Activated CD8-positive, alpha-beta T cell treated with anti-CD3 and anti-CD28 coated beads for 36 hours (primary cell): ENCODE results near the gene COPB2. TPM values are rescaled to one million over a fixed set of nuclear protein-coding genes. Genes with fewer than 3 reads are reported as not detected.
"Not testable (repeated sequence)": the region's sequence is repeated elsewhere in the genome, so short reads cannot be mapped to it uniquely, and the experiment has no call there.

Experiments used
- ATAC-seq: fragments of 200-7000 bp; cut with Tn5 transposase; one replicate; pipeline ENCODE4 v1.10.0; 2021; ENCODE audit warnings: mild to moderate bottlenecking, moderate library complexity
- CTCF ChIA-PET: fragments of 350-600 bp; sonication (Branson Sonifier 250); formaldehyde crosslinking; loops from one replicate; lab custom pipeline; 2021; ENCODE audit warnings: antibody characterized with exemption; lab: Charles Lee
- POLR2A ChIA-PET: fragments of 350-600 bp; sonication (Branson Sonifier 250); formaldehyde crosslinking; loops from one replicate; lab custom pipeline; 2021; ENCODE audit warnings: antibody characterized with exemption; lab: Charles Lee
- DNase-seq: peaks from one replicate; pipeline ENCODE4 v3.0.0-alpha.2; 2020
- H3K27ac Mint-ChIP-seq: one replicate; pipeline ENCODE4 v1.8.0; 2021; ENCODE audit warnings: mild to moderate bottlenecking, mixed read lengths
- H3K27me3 Mint-ChIP-seq: one replicate; pipeline ENCODE4 v1.8.0; 2021; ENCODE audit warnings: mixed read lengths
- H3K36me3 Mint-ChIP-seq: one replicate; pipeline ENCODE4 v1.8.0; 2021; ENCODE audit warnings: low read depth, mixed read lengths
- H3K4me1 Mint-ChIP-seq: one replicate; pipeline ENCODE4 v1.8.0; 2021; ENCODE audit warnings: low read depth, mixed read lengths
- H3K4me3 Mint-ChIP-seq: one replicate; pipeline ENCODE4 v1.8.0; 2021; ENCODE audit warnings: mild to moderate bottlenecking, moderate library complexity, mixed read lengths
- H3K9me3 Mint-ChIP-seq: one replicate; pipeline ENCODE4 v1.8.0; 2021; ENCODE audit warnings: mixed read lengths
- intact Hi-C: fragments of 100-400 bp; cut with micrococcal nuclease; formaldehyde crosslinking; loops from one replicate; pipeline ENCODE4 v1.10.0; 2022
- total RNA-seq, 2 experiments: library from RNA; stranded (reverse); gene quantifications; one replicate each; pipeline ENCODE4 v1.2.3, GENCODE V29; 2021
- TF ChIP-seq, protein P1 (sequence below): fragments of 200-600 bp; IDR thresholded peaks from one replicate; pipeline ENCODE4 v1.8.0; 2022; ENCODE audit warnings: antibody characterized with exemption, mild to moderate bottlenecking

Gene COPB2
- total RNA-seq, 2 experiments from 2014 or later, result 81.7 to 83.8 TPM

GRCh38 chr3:139396707-139397106 lies 7.3 kb upstream of the COPB2 start:
- peaks cover under 1% of the 10 kb centered on the region for H3K36me3 Mint-ChIP-seq
- CTCF ChIA-PET, result no interaction called here

DNA sequence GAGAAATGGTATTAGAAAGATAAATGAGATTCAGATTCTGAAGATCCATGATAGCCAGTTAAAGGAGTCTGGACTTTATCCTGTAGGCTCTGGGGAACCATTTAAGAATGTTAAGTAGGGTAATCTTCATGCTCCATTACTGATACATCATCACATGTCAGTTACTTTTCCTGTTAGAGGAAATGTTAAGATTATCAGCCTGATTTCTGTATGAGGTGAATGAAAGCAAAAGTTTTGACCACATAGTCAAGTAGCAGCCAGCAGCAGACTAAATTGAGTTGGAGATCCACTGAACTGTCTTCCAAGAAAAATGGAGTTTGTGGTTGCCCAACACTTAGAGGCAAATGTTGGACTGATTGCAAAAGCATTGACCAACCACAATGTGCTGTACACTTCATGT lies 4.7 kb upstream of the COPB2 start:
- POLR2A ChIA-PET, result no interaction called here
- ATAC-seq, result no peak
- Mint-ChIP-seq H3K27ac (no peak overlapping the region), H3K4me1 (peaks cover 14% of the 10 kb centered on the region), H3K9me3 (no peaks in the 10 kb centered on the region), H3K27me3 (no peaks in the 10 kb centered on the region), H3K4me3 (no peak overlapping the region), H3K36me3 (no peaks in the 10 kb centered on the region)
- intact Hi-C loops, result no loop called here
- CTCF ChIA-PET, result no interaction called here
- DNase-seq, result no peak
- TF ChIP-seq, protein P1, sequence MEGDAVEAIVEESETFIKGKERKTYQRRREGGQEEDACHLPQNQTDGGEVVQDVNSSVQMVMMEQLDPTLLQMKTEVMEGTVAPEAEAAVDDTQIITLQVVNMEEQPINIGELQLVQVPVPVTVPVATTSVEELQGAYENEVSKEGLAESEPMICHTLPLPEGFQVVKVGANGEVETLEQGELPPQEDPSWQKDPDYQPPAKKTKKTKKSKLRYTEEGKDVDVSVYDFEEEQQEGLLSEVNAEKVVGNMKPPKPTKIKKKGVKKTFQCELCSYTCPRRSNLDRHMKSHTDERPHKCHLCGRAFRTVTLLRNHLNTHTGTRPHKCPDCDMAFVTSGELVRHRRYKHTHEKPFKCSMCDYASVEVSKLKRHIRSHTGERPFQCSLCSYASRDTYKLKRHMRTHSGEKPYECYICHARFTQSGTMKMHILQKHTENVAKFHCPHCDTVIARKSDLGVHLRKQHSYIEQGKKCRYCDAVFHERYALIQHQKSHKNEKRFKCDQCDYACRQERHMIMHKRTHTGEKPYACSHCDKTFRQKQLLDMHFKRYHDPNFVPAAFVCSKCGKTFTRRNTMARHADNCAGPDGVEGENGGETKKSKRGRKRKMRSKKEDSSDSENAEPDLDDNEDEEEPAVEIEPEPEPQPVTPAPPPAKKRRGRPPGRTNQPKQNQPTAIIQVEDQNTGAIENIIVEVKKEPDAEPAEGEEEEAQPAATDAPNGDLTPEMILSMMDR, result no peak

More at GRCh38 chr3:139396707-139397106, 7.3 kb upstream of the COPB2 start:
- H3K27ac Mint-ChIP-seq, result no peak overlapping the region
- H3K4me3 Mint-ChIP-seq, result no peak overlapping the region
- DNase-seq (no peak), ATAC-seq (no peak)
- H3K9me3 Mint-ChIP-seq, result no peaks in the 10 kb centered on the region
- peaks cover 5% of the 10 kb centered on the region for H3K4me1 Mint-ChIP-seq
- no peaks in the 10 kb centered on the region for H3K27me3 Mint-ChIP-seq
- intact Hi-C loops, result no loop called here
- POLR2A ChIA-PET, result interaction anchor here (0.7 kb wide), 1 partner anchor 474 kb away, joined by 3 read pairs; no protein-coding TSS in a partner anchor
- TF ChIP-seq, protein P1, result no peak

- peaks cover 40% of the 10 kb centered on the region for H3K4me1 Mint-ChIP-seq
- H3K36me3 Mint-ChIP-seq, result peaks cover 3% of the 10 kb centered on the region
- peak overlapping the region; percentile 89 for H3K4me3 Mint-ChIP-seq
- peak; percentile 18 for ATAC-seq
- POLR2A ChIA-PET, result interaction anchor here (0.6 to 1.9 kb wide), 9 partner anchors 10 to 1467 kb away, joined by 3 to 6 read pairs (median 4); no protein-coding TSS in a partner anchor
- no peaks in the 10 kb centered on the region for H3K27me3 Mint-ChIP-seq
- peak; percentile 38 for DNase-seq
- H3K9me3 Mint-ChIP-seq, result no peaks in the 10 kb centered on the region
- TF ChIP-seq, protein P1, result no peak
- intact Hi-C loops, result no loop called here
- peak overlapping the region; percentile 97 for H3K27ac Mint-ChIP-seq
- CTCF ChIA-PET, result interaction anchor here (2.2 kb wide), 1 partner anchor 277 kb away, joined by 7 read pairs; no protein-coding TSS in a partner anchor
Measured at GRCh38 chr3:139388821-139389551, 461 bp downstream of the COPB2 start.

- TF ChIP-seq, protein P1, result no peak
- no peaks in the 10 kb centered on the region for H3K27me3 Mint-ChIP-seq
- ATAC-seq, result no peak
- ChIA-PET CTCF (interaction anchor here (2.2 kb wide), 1 partner anchor 276 kb away, joined by 7 read pairs; no protein-coding TSS in a partner anchor), POLR2A (interaction anchor here (0.6 to 1.9 kb wide), 2 partner anchors 29 to 1468 kb away, joined by 3 to 4 read pairs; no protein-coding TSS in a partner anchor)
- DNase-seq, result no peak
- peaks cover 42% of the 10 kb centered on the region for H3K4me1 Mint-ChIP-seq
- peaks cover 4% of the 10 kb centered on the region for H3K36me3 Mint-ChIP-seq
- peak overlapping the region; percentile 89 for H3K4me3 Mint-ChIP-seq
- intact Hi-C loops, result no loop called here
- no peaks in the 10 kb centered on the region for H3K9me3 Mint-ChIP-seq
- peak overlapping the region; percentile 34 for H3K27ac Mint-ChIP-seq
Measured at GRCh38 chr3:139388077-139388476, 1.4 kb downstream of the COPB2 start.

DNA sequence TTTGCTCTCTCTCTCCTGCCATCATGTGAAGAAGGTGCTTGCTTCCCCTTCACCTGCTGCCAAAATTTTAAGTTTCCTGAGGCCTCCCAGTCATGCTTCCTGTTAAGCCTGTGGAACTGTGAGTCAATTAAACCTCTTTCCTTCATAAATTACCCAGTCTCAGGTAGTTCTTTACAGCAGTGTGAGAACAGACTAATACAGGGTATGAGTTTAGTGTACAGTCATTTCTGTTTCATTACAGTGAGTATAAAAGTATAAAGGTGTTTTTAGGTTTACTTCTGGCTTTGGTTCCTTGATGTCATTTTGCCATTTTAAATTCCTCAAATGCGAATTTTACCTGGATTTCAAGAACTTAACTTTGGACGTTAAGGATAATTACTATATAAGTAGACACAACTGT lies 7.2 kb downstream of the COPB2 start:
- peaks cover 36% of the 10 kb centered on the region for H3K36me3 Mint-ChIP-seq
- POLR2A ChIA-PET, result interaction anchor here (1.1 kb wide), 1 partner anchor 35 kb away, joined by 5 read pairs; no protein-coding TSS in a partner anchor
- H3K4me1 Mint-ChIP-seq, result peaks cover 56% of the 10 kb centered on the region
- intact Hi-C loops, ATAC-seq, H3K9me3 Mint-ChIP-seq, H3K27me3 Mint-ChIP-seq, H3K4me3 Mint-ChIP-seq, DNase-seq, CTCF ChIA-PET: not testable (repeated sequence)
- peak overlapping the region; percentile 55 for H3K27ac Mint-ChIP-seq
